Stimulated activated CD4-positive, alpha-beta T cell treated with anti-CD3 and anti-CD28 coated beads, TNF-alpha, amount 100 ng/mL, for 1 hour (primary cell): ENCODE data around the gene EP400.

Experiments
- DNase-seq, 3 donors: peaks; one replicate each; pipeline ENCODE4 v3.0.0-alpha.2; 2020; ENCODE audit warnings: low read depth in 3 of 3, low spot score in 1 of 3

Gene EP400

DNA sequence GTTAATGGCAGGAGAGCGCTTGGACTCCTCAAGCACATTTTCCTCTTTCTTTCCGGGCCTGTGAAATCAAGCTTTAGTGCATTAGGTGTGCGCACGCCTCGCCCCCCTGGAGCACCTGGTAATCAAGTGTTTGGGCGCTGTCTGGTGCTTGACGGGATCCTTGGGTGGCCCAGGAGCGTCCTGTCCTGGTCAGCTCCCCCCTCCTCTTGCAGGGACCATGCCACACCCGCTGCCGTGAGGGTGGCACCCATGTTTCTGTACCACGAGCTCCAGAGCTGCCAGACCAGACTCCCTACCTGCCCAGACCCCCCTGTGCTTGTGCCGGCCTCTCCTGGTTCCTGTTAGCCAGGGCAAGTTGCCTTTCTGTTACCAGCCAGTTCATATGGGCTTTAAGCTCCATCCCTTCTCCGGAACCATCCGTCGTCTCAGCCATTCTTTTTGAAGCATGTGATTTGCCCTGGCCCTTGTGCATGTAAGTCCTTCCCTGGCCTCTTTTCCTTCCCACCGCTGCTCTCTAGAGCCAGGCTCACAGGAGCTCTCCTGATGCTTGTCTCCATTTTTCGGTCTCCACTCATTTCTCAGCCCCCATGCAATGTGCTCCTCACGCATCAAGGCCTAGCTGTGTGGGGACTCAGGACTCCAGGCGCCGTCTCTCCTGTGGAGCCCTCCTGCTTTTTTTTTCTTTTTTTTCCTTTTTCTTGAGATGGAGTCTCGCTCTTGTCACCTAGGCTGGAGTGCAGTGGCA is 66.1 kb downstream of the EP400 start:
- DNase-seq, result no peak

DNA sequence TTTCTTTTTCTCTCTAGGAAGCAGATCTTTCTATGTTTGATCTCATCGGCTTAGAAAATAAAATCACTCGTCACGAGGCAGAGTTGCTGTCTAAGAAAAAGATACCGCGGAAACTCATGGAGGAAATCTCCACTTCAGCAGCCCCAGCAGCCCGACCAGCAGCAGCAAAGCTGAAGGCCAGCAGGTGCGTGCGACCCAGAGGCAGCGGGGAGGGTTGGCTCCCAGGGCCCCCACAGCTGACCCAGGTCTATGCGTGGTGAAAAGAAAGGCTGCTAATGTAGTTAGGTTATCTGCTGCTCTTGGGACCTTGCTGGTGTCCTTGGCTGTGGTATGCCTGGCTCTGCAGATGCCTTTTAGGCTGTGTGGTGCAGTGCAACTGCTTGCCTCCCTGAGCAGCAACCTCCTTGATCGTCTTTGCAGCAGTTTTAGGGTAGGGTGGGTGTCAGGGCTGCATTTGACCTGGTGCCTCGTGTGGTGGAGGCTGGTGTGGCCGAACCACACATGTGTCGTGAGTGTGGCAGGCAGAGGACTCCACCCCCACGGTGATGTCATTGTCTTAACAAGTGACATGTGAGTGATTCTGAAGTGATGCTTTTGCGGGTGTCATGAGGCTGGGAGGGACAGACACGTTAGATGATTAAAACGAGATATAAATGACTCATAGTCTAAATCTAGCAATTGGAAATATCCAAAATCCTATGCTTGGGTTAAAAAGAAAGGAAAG is 68.6 kb downstream of the EP400 start:
- DNase-seq, result no peak

DNA sequence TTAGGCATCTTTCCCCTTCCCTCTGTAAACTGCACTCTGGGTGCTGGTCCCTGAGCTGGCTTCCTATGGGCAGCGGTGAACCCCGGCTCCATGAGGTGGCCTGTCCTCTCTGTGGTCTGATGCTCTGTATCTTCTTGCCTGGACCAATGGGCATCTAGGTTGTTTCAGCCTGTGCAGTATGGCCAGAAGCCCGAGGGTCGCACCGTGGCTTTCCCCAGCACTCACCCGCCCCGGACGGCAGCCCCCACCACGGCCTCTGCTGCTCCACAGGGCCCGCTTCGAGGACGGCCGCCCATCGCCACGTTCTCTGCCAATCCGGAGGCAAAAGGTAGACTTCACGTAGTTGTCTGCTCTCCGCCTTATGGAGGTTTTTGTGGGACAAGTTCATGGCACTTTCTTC is 70.1 kb downstream of the EP400 start:
- DNase-seq, result no peak

DNA sequence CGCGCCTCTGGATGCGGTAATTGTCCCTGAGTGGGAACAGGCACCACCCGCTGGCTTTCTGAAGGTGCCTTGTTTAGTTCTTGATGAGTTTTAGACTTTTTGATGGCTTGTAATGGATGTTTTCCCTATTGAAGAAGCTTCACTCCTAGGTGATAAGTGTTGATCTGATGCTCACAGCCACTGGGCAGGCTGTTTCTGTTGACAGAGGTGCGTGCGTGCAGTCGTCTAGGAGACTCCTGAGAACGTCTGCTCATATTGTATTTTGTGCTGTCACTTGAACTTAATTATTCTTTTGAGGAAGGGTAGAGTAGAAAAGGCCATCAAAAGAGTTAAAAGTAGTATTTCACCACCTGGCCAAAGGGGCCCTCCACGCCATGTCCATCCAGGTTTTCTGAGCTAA is 70.5 kb downstream of the EP400 start:
- no peak for DNase-seq

DNA sequence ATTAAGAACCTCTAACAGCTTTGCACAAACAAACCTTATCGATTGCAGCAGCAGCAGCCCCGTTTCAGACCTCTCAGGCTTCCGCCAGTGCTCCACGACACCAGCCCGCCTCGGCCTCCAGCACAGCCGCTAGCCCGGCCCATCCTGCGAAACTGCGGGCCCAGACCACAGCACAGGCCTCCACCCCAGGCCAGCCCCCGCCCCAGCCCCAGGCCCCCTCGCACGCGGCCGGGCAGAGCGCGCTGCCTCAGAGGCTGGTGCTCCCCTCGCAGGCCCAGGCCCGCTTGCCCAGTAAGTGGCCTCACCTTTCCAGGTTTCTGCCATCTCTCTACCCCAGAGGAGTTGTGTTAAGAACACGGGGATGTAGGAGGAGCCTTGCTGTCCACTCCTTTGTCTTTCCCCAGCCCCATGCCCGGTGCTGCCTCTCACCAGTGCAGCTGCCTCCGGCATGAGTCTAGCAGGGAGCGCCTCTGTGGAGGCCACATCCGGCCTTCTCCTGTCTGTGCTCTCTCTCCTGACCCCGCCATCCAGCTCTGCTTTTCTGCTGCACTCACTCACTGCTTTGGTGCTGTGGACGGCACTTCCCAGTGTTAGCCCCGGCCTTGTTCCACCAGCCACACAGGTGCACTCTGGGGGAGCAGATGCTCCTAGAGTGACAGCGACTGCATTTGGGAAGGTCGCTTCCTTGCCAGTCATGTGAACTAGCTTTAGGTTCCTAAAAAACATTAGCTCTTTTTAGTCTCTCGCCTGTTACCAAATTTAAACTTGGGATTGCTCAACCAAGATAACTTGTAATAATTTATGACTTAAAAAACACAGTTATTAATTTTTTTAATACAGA is 71.5 kb downstream of the EP400 start:
- DNase-seq, result no peak

DNA sequence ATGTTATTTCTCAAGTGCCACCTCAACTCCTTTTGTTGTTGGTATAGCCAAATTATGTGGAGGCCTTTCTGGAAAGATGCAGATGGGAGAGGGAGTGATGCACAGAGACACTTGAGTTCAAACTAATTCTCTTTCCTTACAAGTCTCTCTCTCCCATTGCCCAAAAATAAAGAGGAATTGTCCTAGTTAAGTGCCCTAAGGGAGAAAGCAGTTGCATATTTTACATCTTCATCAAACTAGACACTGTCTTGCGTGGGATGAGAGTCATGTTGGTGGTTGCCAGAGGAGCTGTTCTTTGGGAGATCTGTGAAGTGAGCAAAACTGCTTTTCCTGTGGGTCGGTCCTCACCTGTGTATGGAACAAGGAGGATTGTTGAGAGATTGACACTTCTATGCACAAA is 72.2 kb downstream of the EP400 start:
- DNase-seq, result no peak

DNA sequence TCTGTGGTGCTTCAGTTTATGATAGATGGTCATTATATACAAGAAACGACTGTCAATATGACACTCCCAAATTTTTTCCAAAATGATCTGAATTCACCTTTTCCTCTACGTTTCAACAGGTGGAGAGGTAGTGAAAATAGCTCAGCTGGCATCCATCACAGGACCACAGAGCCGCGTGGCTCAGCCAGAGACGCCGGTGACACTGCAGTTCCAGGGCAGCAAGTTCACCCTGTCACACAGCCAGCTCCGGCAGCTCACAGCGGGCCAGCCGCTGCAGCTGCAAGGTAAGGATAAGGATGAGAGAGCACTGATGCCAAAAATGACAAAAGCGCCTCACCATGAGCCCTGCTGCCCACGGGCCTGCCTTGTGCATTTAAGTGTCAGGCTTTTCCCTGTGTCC is 73.9 kb downstream of the EP400 start:
- no peak for DNase-seq

DNA sequence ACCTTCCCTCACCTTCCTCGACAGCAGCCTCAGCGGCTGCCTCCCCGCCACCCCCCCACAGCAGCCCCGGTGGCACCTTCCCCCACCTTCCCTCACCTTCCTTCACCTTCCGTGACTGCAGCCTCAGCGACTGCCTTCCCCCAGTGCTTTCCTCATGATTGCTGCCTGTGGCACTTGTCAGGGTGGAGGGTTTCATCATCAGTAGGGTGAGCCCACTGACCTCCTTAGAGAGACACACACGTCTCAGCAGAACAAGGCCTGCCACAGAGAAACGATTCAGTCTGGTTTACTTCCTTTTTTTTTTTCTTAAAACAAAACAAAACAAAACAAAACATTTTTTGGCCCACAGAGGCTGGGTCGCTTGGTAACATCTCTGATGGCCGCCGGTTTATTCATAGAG is 75.0 kb downstream of the EP400 start:
- no peak for DNase-seq

DNA sequence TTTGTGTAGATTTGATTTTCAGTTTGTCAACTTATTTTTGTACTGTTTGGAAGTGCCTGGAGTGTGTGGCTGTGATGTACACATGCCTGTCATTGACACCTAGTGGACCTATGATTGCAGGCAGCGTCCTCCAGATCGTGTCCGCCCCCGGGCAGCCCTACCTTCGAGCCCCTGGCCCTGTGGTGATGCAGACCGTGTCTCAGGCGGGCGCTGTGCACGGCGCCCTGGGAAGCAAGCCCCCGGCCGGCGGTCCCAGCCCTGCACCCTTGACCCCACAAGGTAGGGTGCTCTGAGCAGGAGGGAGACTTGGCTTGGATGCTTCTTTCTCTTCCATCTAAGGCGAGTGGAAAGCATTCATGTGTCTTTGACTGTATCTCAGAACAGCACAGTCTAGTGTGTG is 75.8 kb downstream of the EP400 start:
- no peak for DNase-seq

DNA sequence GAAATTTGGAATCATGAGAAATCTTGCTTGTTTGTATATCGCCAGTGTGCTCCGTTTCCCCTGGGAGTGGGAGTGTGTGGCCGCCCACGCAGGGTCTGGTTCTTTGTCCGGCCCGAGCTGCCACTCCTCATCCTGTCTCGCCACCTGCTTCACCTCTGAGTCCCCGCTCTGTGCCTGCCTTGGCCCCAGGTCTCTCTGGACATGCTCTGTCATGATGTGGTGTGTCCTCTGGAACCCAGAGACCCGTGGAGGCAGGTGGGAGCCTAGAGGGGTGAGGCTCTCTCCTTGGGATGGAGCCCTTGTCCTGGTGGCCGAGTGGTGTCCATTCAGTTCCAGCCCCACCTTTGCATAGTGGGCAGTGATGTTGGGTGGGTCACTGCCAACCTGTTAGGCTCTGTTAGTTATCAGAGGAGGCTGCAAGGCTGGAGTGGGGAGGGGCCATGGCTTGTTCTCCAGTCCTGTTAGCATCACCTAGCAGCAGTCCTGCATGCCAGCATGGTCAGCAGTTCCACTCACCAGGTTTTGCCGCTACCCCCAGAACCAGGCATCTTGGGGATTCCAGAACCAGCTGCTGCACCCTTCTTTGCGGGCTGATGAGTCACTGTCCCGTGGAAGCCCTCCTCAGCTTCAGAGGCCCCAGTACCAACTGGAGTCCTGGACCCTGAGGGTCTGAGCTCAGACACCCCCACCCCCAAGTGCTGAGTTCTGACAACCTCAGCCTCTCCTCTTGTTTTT is 76.5 kb downstream of the EP400 start:
- no peak for DNase-seq

DNA sequence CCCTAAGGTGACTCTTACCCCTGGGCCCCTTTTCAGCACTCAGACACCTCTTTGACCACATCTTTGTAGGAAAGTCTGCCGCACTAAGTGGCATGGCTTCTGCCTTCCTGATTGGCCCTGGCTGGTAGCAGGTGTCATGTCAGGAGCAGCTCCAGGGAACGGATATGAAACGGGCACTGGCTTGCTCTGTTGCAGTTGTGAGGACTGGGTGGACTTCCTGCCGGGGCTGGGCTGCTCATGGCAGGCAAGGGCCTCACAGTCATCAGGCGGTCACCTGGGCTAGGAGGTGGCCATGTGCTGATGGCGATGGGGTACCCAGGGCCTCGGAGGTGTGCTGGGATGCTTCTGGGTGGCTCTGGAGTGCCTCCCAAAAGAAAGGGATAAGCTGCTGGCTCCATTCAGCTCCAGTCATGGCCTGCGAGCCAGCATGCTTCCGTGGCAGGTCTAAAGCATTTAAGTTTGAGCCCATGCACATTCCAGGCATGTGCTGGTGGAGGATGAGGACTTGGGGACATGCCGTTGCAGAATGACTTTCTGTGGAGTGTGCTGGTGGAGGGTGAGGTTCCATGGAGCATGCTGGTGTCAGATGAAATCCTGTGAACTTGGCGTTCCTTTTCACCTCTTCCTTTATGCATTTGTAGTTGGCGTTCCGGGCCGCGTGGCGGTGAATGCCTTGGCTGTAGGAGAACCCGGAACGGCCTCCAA is 77.2 kb downstream of the EP400 start:
- DNase-seq, result no peak

DNA sequence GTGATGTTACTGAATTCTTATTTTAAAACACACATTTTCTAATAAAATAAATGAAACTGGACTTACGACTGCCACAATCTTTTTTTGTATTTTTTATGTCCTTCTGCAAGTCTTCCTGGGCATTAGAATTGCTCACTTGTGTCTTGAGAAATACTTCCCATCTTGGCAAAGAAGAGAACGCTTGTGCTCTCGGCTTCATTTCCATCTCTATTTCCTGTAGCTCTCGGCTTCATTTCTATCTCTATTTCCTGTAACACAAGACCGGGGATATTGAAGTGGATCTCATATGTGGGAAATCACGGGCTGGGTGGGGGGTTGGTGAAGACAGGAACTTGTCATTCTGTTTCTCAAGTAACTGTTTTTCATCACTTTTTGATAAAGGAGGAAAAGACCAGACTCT is 77.9 kb downstream of the EP400 start:
- DNase-seq, result no peak

DNA sequence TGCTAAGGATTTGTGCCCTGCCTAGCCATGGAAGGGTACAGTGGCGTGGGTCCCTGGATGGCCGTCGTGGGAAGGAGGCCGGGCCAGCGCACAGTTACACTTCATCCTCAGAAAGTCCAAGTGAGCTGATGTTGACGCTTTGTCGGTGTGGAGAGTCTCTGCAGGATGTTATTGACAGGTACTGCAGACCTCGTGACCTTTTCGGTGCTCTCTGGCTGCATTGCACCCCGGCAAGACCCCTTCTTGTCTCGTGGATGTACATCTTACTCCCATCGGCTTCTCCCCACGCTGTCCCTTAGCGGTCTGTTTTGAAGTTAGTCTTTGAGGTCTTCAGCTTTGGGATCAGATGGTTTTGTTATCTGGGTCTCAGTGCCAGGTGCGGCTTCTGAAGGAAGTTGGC is 78.4 kb downstream of the EP400 start:
- DNase-seq, result no peak

DNA sequence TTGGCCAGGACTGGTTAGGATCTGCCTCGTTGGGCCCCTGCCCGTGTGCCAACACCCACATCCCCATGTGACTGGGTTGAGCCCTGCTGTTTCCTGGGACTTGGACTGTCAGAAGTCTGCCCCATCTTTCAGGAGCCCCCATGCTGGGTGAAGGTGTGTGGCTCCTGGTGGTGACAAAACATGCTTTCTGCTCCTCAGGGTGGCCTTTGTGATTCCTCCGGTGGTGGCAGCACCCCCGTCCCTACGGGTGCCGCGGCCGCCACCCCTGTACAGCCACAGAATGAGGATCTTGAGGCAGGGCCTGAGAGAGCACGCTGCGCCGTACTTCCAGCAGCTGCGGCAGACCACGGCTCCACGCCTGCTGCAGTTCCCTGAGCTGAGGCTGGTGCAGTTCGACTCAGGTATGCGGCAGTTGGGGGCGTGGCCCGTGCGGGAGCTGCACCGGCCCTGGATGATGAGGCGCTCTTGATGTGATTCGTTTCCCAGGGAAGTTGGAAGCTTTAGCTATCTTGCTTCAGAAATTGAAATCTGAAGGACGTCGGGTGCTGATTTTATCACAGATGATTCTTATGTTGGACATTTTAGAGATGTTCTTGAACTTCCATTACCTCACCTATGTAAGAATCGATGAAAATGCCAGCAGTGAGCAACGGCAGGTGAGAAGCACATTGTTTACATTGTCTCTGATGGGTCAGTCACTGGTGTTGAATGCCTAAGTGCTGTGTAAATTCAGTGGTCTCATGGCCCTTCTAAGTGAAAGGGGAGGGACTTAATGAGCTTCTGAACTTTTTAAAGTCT is 80.0 kb downstream of the EP400 start:
- no peak for DNase-seq

DNA sequence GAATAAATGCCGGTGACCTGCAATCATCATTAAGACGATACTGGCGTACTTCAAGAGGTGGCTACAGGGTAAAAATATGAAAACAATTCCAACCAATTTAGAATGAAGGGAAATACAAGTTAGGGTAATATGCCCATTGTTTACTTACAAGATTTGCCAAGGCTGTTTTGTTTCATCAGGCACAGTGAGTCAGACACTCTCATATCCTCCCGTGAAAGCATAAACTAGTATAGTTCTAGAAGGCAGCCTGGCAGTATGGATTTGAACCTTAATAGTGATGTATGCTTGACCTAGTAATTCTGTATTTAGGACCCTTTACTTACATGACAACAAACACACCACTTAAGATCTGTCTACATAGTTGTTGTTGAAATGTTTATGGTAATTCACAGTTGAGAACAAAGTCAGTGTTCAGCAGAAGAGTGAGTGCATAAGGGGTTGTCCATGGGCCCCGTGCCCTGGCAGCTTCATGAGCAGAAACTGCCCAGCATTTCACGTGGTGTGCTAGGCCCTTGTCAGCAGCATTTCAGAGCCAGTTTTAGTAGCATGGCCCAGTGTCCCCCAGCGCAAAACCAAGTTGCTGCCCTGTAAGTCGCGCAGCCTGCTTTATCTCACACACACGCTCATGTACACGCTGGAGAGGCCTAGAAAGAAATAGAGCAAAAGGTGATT is 80.8 kb downstream of the EP400 start:
- no peak for DNase-seq

DNA sequence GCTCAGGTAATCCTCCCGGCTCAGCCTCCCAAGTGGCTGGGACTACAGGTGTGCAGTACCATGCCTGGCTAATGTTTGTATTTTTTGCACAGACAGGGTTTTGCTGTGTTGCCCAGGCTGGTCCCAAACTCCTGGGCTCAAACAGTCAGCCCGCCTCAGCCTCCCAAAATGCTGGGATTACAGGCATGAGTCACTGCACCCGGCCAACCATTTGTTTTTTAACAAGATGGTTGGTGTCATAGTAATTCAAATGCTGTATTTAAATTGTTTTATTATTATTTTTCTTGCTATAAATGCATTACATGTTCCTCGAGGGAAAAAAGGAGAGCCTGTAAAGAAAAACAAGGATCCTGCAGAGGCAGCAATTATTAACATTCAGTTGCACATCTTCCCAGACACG is 83.9 kb downstream of the EP400 start:
- no peak for DNase-seq

DNA sequence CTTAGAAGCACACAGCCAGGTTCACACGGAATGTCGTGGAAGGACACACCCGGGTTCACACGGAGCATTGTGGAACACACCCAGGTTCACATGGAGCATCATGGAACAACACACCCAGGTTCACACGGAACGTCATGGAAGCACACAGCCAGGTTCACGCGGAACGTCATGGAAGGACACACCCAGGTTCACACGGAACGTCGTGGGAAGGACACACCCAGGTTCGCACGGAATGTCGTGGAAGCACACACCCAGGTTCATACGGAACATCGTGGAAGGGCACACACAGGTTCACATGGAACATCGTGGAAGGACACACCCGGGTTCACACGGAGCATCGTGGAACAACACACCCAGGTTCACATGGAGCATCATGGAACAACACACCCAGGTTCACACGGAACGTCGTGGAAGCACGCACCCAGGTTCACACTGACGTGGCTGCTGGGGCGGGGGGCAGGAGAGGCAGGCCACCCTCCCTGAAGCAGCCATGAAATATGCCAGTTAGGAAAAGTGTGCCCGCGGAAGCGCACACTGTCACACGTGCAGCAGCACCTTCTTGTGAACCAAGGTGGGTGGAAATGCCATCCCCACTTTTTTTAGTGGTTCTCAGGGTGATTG is 86.4 kb downstream of the EP400 start:
- no peak for DNase-seq

DNA sequence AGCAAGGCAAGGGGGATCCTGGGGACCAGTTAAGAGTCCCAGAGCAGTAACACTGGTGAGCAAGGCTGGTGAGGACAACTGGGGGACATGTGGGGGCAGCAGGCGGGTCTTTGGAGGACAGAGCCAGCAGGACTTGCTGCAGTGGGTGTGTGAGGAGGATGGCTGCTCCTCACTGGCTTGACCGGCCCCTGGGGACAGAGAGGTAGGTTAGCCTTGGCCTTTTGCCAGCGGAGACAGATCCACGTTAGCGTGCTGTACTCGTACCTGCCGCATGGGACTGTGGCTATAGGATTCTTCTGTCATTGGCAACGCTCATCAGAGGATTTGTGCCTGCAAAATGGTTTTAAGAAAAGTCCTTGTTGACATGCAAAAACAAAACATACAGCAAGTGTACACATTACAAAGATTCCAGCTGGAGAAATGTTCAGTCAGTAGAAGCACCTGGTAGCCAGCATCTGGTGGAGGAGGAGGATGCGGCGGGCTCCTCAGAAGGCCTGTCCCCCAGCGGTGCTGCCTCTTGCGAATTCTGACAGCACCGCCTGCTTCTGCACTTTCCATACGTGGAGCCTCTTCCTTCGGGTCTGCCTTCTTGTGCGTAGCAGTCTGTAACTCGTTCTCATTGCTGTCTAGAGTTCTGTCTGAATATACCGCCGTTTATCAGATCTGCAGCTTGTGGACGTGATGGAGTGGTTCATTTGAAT is 91.3 kb downstream of the EP400 start:
- DNase-seq, result no peak
